ENCODE results near the gene GNPAT. TPM values are rescaled to one million over a fixed set of nuclear protein-coding genes. Genes with fewer than 3 reads are reported as not detected.
A peak's percentile ranks its signal among the peaks of the same experiment; 100 is the strongest.

Gene GNPAT
- total RNA-seq, 1 donor from 2014 or later: 36.7 TPM

DNA sequence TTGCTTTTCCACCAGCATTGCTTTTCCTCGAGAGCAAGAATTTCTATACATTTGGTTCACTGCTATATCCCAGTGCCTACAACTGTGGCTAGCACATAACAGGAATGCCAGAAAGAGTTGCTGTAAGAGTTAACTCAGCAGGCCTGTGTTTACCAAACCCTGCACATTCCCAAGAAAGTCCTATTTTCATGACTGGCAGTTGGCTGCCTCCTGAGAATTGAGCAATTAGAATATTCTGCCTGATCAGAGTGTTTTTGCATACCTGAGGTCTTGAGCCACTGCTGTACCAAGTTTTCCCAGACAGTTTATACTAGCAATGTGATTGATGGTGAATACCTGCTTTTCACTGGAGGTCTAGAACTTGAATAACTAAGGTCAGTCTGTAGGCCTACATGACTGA, 2.7 kb upstream of the GNPAT start:
- DNase-seq: no peak
- H3K9me3 ChIP-seq: no peaks in the 10 kb centered on the region
- no peaks in the 10 kb centered on the region for H3K27me3 ChIP-seq (ENCODE audit: low read depth)
- ATAC-seq: no peak
- H3K4me3 ChIP-seq: no peak overlapping the region
- intact Hi-C loops (cut with DNase I): no loop called here
- peaks cover 32% of the 10 kb centered on the region for H3K4me1 ChIP-seq
- TF ChIP-seq, protein P1, sequence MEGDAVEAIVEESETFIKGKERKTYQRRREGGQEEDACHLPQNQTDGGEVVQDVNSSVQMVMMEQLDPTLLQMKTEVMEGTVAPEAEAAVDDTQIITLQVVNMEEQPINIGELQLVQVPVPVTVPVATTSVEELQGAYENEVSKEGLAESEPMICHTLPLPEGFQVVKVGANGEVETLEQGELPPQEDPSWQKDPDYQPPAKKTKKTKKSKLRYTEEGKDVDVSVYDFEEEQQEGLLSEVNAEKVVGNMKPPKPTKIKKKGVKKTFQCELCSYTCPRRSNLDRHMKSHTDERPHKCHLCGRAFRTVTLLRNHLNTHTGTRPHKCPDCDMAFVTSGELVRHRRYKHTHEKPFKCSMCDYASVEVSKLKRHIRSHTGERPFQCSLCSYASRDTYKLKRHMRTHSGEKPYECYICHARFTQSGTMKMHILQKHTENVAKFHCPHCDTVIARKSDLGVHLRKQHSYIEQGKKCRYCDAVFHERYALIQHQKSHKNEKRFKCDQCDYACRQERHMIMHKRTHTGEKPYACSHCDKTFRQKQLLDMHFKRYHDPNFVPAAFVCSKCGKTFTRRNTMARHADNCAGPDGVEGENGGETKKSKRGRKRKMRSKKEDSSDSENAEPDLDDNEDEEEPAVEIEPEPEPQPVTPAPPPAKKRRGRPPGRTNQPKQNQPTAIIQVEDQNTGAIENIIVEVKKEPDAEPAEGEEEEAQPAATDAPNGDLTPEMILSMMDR (IDR thresholded peaks at IDR 0.05): no peak
- H3K36me3 ChIP-seq: peaks cover 32% of the 10 kb centered on the region
- H3K27ac ChIP-seq: no peak overlapping the region

GRCh38 chr1:231240531-231240882, 505 bp upstream of the GNPAT start:
- ATAC-seq (peak; percentile 5 to 6), DNase-seq (no peak)
- intact Hi-C loops (cut with DNase I): no loop called here
- H3K36me3 ChIP-seq: peaks cover 32% of the 10 kb centered on the region
- TF ChIP-seq, protein P1 (IDR thresholded peaks at IDR 0.05): no peak
- no peaks in the 10 kb centered on the region for H3K27me3 ChIP-seq (ENCODE audit: low read depth)
- peak overlapping the region; percentile 66 for H3K4me3 ChIP-seq
- peak overlapping the region; percentile 89 for H3K27ac ChIP-seq
- H3K9me3 ChIP-seq: no peaks in the 10 kb centered on the region
- H3K4me1 ChIP-seq: peaks cover 37% of the 10 kb centered on the region

DNA sequence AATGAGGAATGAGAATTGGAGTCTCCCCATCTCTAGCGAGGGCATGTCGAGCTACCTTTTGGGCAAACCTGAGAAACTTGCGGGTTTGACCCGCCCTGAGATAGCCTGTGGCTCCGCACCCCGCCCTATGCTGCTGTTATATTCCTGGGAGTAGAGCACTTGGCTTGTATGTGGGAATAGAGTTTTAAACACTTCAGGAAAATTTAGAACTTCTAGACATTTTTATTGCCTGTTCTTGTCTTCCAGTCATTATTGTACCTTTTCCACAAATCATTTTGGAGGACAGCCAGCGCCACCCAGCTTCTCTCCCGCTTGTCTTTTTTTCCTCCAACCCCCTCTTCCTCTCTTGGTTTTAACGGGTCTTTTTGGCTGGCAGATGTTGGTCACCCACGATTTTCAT, 738 bp downstream of the GNPAT start:
- Histone ChIP-seq H3K4me3 (peak overlapping the region; percentile 66), H3K36me3 (peaks cover 21% of the 10 kb centered on the region), H3K27ac (peak overlapping the region; percentile 89), H3K9me3 (no peaks in the 10 kb centered on the region), H3K4me1 (peaks cover 33% of the 10 kb centered on the region), H3K27me3 (ENCODE audit: low read depth) (no peaks in the 10 kb centered on the region)
- ATAC-seq (peak; percentile 53 to 74), DNase-seq (no peak)
- TF ChIP-seq, protein P1 (IDR thresholded peaks at IDR 0.05): no peak
- intact Hi-C loops (cut with DNase I): no loop called here

DNA sequence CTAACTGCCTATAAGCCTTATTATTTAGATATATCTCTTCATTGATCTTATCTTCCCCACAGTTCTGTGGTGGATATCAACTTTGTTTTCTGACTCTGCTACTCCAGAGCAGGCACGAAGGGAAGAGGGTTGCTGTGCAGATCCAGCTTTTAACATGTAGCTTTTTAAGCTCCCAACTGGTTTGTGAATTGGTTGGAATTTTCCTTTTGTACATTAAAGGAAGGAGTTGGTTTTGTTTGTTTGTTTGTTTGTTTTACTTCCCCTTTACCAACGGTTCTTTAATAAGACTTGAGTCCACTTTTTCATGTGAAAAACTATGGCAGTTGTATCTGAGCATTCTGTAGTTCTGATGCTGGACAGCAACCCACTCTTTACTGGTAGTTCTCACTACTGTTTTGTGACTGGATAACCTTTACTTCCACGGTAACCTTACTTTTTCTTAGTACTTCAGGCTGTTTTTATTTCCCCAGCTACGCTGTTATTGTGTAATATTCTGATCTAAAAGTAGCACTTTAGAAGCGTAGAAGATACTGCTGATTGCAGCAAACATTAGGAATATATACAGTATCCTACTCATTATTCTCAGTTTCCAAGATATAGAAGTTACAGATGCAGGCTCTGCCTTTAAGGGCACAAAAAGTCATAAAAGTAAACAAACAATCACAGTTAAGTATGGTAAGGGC, 1.6 kb downstream of the GNPAT start:
- Histone ChIP-seq H3K4me3 (peak overlapping the region; percentile 66), H3K36me3 (peaks cover 18% of the 10 kb centered on the region), H3K27ac (no peak overlapping the region), H3K4me1 (peaks cover 34% of the 10 kb centered on the region), H3K9me3 (no peaks in the 10 kb centered on the region), H3K27me3 (ENCODE audit: low read depth) (no peaks in the 10 kb centered on the region)
- TF ChIP-seq, protein P1 (IDR thresholded peaks at IDR 0.05): no peak
- no peak for DNase-seq
- ATAC-seq: no peak
- intact Hi-C loops (cut with DNase I): no loop called here

DNA sequence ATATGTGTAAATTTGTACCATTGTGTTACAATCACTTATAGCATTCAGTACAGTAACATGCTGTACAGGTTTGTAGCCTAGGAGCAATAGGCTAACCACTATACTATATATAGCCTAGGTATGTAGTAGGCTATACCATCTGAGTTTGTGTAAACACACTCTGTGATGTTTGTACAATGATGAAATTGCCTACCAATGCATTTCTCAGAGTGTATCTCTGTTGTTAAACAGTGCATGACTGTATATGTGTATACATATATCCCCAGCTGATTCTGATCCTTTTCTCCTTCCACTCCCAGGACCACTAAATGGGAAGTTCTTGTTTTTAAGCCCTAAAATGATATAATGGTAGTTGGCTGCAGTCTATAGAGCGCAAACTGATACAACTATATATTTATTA, 7.8 kb downstream of the GNPAT start:
- TF ChIP-seq, protein P1 (IDR thresholded peaks at IDR 0.05): no peak
- Histone ChIP-seq H3K27ac (no peak overlapping the region), H3K27me3 (ENCODE audit: low read depth) (no peaks in the 10 kb centered on the region), H3K4me1 (peaks cover 7% of the 10 kb centered on the region), H3K36me3 (peaks cover 38% of the 10 kb centered on the region), H3K9me3 (no peaks in the 10 kb centered on the region), H3K4me3 (no peak overlapping the region)
- no peak for DNase-seq
- intact Hi-C loops (cut with DNase I): no loop called here
- no peak for ATAC-seq
